ENCODE measurements around the gene BACE2. TPM values are rescaled to one million over a fixed set of nuclear protein-coding genes. Genes with fewer than 3 reads are reported as not detected.
"Not testable (repeated sequence)": the region's sequence is repeated elsewhere in the genome, so short reads cannot be mapped to it uniquely, and the experiment has no call there.

Gene BACE2
- total and polyA plus RNA-seq, 2 of the 4 experiments (the other 2 are of a cell fraction), result 17.0 to 35.5 TPM

DNA sequence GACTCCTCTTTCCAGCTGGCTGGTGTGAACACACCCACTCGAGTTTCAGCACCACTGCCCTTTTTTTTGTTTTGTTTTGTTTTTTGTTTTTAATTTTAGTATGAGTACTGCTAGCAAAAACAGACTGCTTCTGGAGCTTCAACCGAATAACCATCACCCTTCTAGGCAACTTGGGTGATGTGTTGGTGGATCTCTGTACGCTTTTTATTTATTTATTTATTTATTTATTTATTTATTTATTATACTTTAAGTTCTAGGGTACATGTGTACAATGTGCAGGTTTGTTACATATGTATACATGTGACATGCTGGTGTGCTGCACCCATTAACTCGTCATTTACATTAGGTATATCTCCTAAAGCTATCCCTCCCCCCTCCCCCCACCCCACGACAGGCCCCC lies 30.7 kb downstream of the BACE2 start:
- H2BK15ac ChIP-seq (ENCODE audit: low read depth, low read length); in situ Hi-C loops (cut with MboI; ENCODE audit: low sequenced_read_pairs); H3K4me3 ChIP-seq (ENCODE audit: insufficient read depth, low read depth, low read length); H3K56ac ChIP-seq (ENCODE audit: extremely low read depth, insufficient read depth, low read length); H4K20me1 ChIP-seq (ENCODE audit: insufficient read depth, low read length); H3K9me1 ChIP-seq (ENCODE audit: insufficient read depth, low read length); BruUV-seq (replicated peaks); H3K9me3 ChIP-seq (ENCODE audit: control insufficient read depth, insufficient read depth, low read length); H3K18ac ChIP-seq (ENCODE audit: low read depth, low read length); H2AK9ac ChIP-seq (replicated peaks; ENCODE audit: low read depth, low read length, poor library complexity); H3K36me3 ChIP-seq (ENCODE audit: control insufficient read depth, insufficient read depth, low read length); dilution Hi-C loops (cut with HindIII; ENCODE audit: low sequenced_read_pairs, unreplicated experiment); H3K9ac ChIP-seq (ENCODE audit: low read depth, low read length); H3K4ac ChIP-seq (ENCODE audit: low read depth, low read length); H2AFZ ChIP-seq (replicated peaks; ENCODE audit: low read length, poor library complexity); H2BK120ac ChIP-seq (ENCODE audit: low read depth, low read length); POLR2A ChIA-PET (ENCODE audit: unreplicated experiment); H3K27ac ChIP-seq (ENCODE audit: insufficient read depth, low read length); H3K79me1 ChIP-seq (ENCODE audit: low read depth in 1 of 2, low read length in 2 of 2); H3K27me3 ChIP-seq (ENCODE audit: control insufficient read depth, insufficient read depth, low read length); H2BK20ac ChIP-seq (ENCODE audit: low read depth, low read length); H3K4me2 ChIP-seq (ENCODE audit: low read depth, low read length); DNase-seq; H4K91ac ChIP-seq (ENCODE audit: insufficient read depth, low read depth, low read length); intact Hi-C loops (cut with micrococcal nuclease); H3K23ac ChIP-seq (ENCODE audit: low read depth, low read length); H2AK5ac ChIP-seq (ENCODE audit: low read depth, low read length); H4K5ac ChIP-seq (ENCODE audit: low read depth, low read length); H3K14ac ChIP-seq (replicated peaks; ENCODE audit: low read depth, low read length); H4K8ac ChIP-seq (ENCODE audit: low read depth in 2 of 2, low read length in 2 of 2); H3K4me1 ChIP-seq (ENCODE audit: control insufficient read depth, insufficient read depth, low read length); ATAC-seq (ENCODE audit: low read depth); H2BK5ac ChIP-seq (ENCODE audit: low read depth, low read length, poor library complexity, severe bottlenecking): not testable (repeated sequence)
- no CpG with 5 or more reads among the region's 5 CpGs for WGBS, 2 experiments (ENCODE audit: extremely low coverage in 2 of 2, insufficient read length in 1 of 2)
- CTCF ChIA-PET, result interaction anchor here (0.6 kb wide), 1 partner anchor 285 kb away, joined by 3 read pairs; no protein-coding TSS in a partner anchor

Measured in IMR-90 (cell line).